Measurements from ENCODE around the gene GEMIN7. TPM values are rescaled to one million over a fixed set of nuclear protein-coding genes. Genes with fewer than 3 reads are reported as not detected.

Gene GEMIN7
- total and polyA plus RNA-seq, 2 donors from 2014 or later = 17.2 to 32.2 TPM

GRCh38 chr19:45114116-45114515, 35.1 kb downstream of the GEMIN7 start:
- no peak overlapping the region for H3K4me3 ChIP-seq (ENCODE audit: low read length in 3 of 3)
- TF ChIP-seq CTCF (IDR thresholded peaks at IDR 0.05; ENCODE audit: borderline replicate concordance, extremely low read depth, insufficient read depth) = no peak
- no peaks in the 10 kb centered on the region for H3K27me3 ChIP-seq (ENCODE audit: control insufficient read depth, insufficient read depth, low read length)
- no peak overlapping the region for H3K9ac ChIP-seq (ENCODE audit: low read length in 3 of 3)
- DNase-seq (peak in 1 of 5 donors; percentile 34), FAIRE-seq (no peak)
- intact Hi-C loops (cut with DNase I) = no loop called here
- H3K4me1 ChIP-seq (ENCODE audit: control insufficient read depth in 2 of 3, insufficient read depth in 2 of 3, low read depth in 1 of 3, low read length in 3 of 3) = peaks cover 0 to 7% (median 4%) of the 10 kb centered on the region in 3 donors
- no peaks in the 10 kb centered on the region for H3K36me3 ChIP-seq (ENCODE audit: control insufficient read depth in 2 of 3, insufficient read depth in 3 of 3, low read length in 3 of 3)
- H3K27ac ChIP-seq (ENCODE audit: low read depth in 2 of 2, low read length in 2 of 2) = no peak overlapping the region
- H3K9me3 ChIP-seq (ENCODE audit: control insufficient read depth in 2 of 3, insufficient read depth in 1 of 3, low read length in 3 of 3) = no peaks in the 10 kb centered on the region

- no peak overlapping the region for H3K27ac ChIP-seq (ENCODE audit: low read depth in 2 of 2, low read length in 2 of 2)
- no peak overlapping the region for H3K9ac ChIP-seq (ENCODE audit: low read length in 3 of 3)
- no peak for TF ChIP-seq CTCF (IDR thresholded peaks at IDR 0.05; ENCODE audit: borderline replicate concordance, extremely low read depth, insufficient read depth)
- no peaks in the 10 kb centered on the region for H3K36me3 ChIP-seq (ENCODE audit: control insufficient read depth in 2 of 3, insufficient read depth in 3 of 3, low read length in 3 of 3)
- DNase-seq (peak in 2 of 5 donors; percentile 24 to 38), FAIRE-seq (no peak)
- no peaks in the 10 kb centered on the region for H3K9me3 ChIP-seq (ENCODE audit: control insufficient read depth in 2 of 3, insufficient read depth in 1 of 3, low read length in 3 of 3)
- no peak overlapping the region for H3K4me3 ChIP-seq (ENCODE audit: low read length in 3 of 3)
- peaks cover 0 to 7% (median 4%) of the 10 kb centered on the region in 3 donors for H3K4me1 ChIP-seq (ENCODE audit: control insufficient read depth in 2 of 3, insufficient read depth in 2 of 3, low read depth in 1 of 3, low read length in 3 of 3)
- intact Hi-C loops (cut with DNase I) = no loop called here
- no peaks in the 10 kb centered on the region for H3K27me3 ChIP-seq (ENCODE audit: control insufficient read depth, insufficient read depth, low read length)
These were observed 37.0 kb downstream of the GEMIN7 start for GRCh38 chr19:45115809-45116615.

- H3K4me3 ChIP-seq (ENCODE audit: low read length in 3 of 3) = no peak overlapping the region
These were observed 38.1 kb downstream of the GEMIN7 start for GRCh38 chr19:45117167-45117594.

More at GRCh38 chr19:45117167-45117594, 38.1 kb downstream of the GEMIN7 start:
- Histone ChIP-seq H3K4me1 (ENCODE audit: control insufficient read depth in 2 of 3, insufficient read depth in 2 of 3, low read depth in 1 of 3, low read length in 3 of 3) (peaks cover 0 to 7% (median 4%) of the 10 kb centered on the region in 3 donors), H3K9me3 (ENCODE audit: control insufficient read depth in 2 of 3, insufficient read depth in 1 of 3, low read length in 3 of 3) (no peaks in the 10 kb centered on the region), H3K27ac (ENCODE audit: low read depth in 2 of 2, low read length in 2 of 2) (no peak overlapping the region), H3K27me3 (ENCODE audit: control insufficient read depth, insufficient read depth, low read length) (no peaks in the 10 kb centered on the region), H3K9ac (ENCODE audit: low read length in 3 of 3) (no peak overlapping the region), H3K36me3 (ENCODE audit: control insufficient read depth in 2 of 3, insufficient read depth in 3 of 3, low read length in 3 of 3) (no peaks in the 10 kb centered on the region)
- TF ChIP-seq CTCF (IDR thresholded peaks at IDR 0.05; ENCODE audit: borderline replicate concordance, extremely low read depth, insufficient read depth) = no peak
- intact Hi-C loops (cut with DNase I) = no loop called here
- no peak for FAIRE-seq
- peak in 2 of 5 donors; percentile 14 to 42 for DNase-seq
